Stimulated activated CD4-positive, alpha-beta T cell treated with anti-CD3 and anti-CD28 coated beads, Interleukin-1b, Interleukin-23, amount 100 ng/mL, for 1 hour (primary cell): ENCODE measurements around the gene NANOS3.
"Not testable (repeated sequence)": the region's sequence is repeated elsewhere in the genome, so short reads cannot be mapped to it uniquely, and the experiment has no call there.

Source experiments
- DNase-seq, 2 donors: peaks; one replicate each; pipeline ENCODE4 v3.0.0-alpha.2; 2020; ENCODE audit warnings: low read depth in 2 of 2

The NANOS3 gene

GRCh38 chr19:13843104-13843921 lies 33.6 kb upstream of the NANOS3 start:
- DNase-seq = no peak

GRCh38 chr19:13844130-13844631 lies 32.8 kb upstream of the NANOS3 start:
- DNase-seq = no peak

GRCh38 chr19:13846557-13847406 lies 30.2 kb upstream of the NANOS3 start:
- peak; percentile 65 to 91 for DNase-seq

- peak; percentile 55 to 68 for DNase-seq
Measured at GRCh38 chr19:13847407-13848339, 29.3 kb upstream of the NANOS3 start.

- no peak for DNase-seq
Measured at GRCh38 chr19:13848340-13848677, 28.6 kb upstream of the NANOS3 start.

- no peak for DNase-seq
Measured at GRCh38 chr19:13848798-13849676, 27.9 kb upstream of the NANOS3 start.

GRCh38 chr19:13849991-13850909 lies 26.7 kb upstream of the NANOS3 start:
- DNase-seq = no peak

GRCh38 chr19:13850910-13851733 lies 25.8 kb upstream of the NANOS3 start:
- no peak for DNase-seq

GRCh38 chr19:13851734-13852114 lies 25.2 kb upstream of the NANOS3 start:
- not testable (repeated sequence) for DNase-seq

GRCh38 chr19:13852171-13852707 lies 24.7 kb upstream of the NANOS3 start:
- DNase-seq = not testable (repeated sequence)

GRCh38 chr19:13856497-13856896 lies 20.4 kb upstream of the NANOS3 start:
- DNase-seq = no peak

- no peak for DNase-seq
Measured at GRCh38 chr19:13859361-13859880, 17.5 kb upstream of the NANOS3 start.

GRCh38 chr19:13860679-13861391 lies 16.1 kb upstream of the NANOS3 start:
- DNase-seq = no peak

GRCh38 chr19:13861392-13861713 lies 15.6 kb upstream of the NANOS3 start:
- no peak for DNase-seq

- peak; percentile 76 to 84 for DNase-seq
Measured at GRCh38 chr19:13861714-13862531, 15.0 kb upstream of the NANOS3 start.

GRCh38 chr19:13864046-13864666 lies 12.8 kb upstream of the NANOS3 start:
- DNase-seq = no peak
